H54 (cell line): ENCODE results near the gene TAS1R3.

ENCODE experiments used
- DNase-seq: peaks from one replicate; pipeline ENCODE4 v3.0.0; 2011; ENCODE audit warnings: low spot score, mixed read lengths; ENCODE audit not compliant: insufficient read length
- FAIRE-seq: peaks from 3 replicates; lab custom pipeline; 2011; peaks lifted over from hg19 to GRCh38; lab: Jason Lieb, UNC
- POLR2A ChIP-seq: IDR thresholded peaks from 2 replicates; pipeline ENCODE4 v1.6.1; 2011; ENCODE audit warnings: low read depth, mild to moderate bottlenecking, low read length

The TAS1R3 gene

GRCh38 chr1:1329304-1330210 lies 1.5 kb upstream of the TAS1R3 start:
- TF ChIP-seq POLR2A: no peak
- DNase-seq (no peak), FAIRE-seq (no peak)

GRCh38 chr1:1330366-1331067 lies 563 bp upstream of the TAS1R3 start:
- FAIRE-seq (no peak), DNase-seq (no peak)
- no peak for TF ChIP-seq POLR2A

DNA sequence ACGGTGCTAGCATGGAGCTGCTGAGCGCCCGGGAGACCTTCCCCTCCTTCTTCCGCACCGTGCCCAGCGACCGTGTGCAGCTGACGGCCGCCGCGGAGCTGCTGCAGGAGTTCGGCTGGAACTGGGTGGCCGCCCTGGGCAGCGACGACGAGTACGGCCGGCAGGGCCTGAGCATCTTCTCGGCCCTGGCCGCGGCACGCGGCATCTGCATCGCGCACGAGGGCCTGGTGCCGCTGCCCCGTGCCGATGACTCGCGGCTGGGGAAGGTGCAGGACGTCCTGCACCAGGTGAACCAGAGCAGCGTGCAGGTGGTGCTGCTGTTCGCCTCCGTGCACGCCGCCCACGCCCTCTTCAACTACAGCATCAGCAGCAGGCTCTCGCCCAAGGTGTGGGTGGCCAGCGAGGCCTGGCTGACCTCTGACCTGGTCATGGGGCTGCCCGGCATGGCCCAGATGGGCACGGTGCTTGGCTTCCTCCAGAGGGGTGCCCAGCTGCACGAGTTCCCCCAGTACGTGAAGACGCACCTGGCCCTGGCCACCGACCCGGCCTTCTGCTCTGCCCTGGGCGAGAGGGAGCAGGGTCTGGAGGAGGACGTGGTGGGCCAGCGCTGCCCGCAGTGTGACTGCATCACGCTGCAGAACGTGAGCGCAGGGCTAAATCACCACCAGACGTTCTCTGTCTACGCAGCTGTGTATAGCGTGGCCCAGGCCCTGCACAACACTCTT lies 1.1 kb downstream of the TAS1R3 start:
- no peak for TF ChIP-seq POLR2A
- DNase-seq (no peak), FAIRE-seq (no peak)

DNA sequence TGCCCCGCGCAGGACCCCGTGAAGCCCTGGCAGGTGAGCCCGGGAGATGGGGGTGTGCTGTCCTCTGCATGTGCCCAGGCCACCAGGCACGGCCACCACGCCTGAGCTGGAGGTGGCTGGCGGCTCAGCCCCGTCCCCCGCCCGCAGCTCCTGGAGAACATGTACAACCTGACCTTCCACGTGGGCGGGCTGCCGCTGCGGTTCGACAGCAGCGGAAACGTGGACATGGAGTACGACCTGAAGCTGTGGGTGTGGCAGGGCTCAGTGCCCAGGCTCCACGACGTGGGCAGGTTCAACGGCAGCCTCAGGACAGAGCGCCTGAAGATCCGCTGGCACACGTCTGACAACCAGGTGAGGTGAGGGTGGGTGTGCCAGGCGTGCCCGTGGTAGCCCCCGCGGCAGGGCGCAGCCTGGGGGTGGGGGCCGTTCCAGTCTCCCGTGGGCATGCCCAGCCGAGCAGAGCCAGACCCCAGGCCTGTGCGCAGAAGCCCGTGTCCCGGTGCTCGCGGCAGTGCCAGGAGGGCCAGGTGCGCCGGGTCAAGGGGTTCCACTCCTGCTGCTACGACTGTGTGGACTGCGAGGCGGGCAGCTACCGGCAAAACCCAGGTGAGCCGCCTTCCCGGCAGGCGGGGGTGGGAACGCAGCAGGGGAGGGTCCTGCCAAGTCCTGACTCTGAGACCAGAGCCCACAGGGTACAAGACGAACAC lies 1.8 kb downstream of the TAS1R3 start:
- no peak for TF ChIP-seq POLR2A
- DNase-seq (no peak), FAIRE-seq (no peak)

GRCh38 chr1:1333551-1334241 lies 2.6 kb downstream of the TAS1R3 start:
- no peak for TF ChIP-seq POLR2A
- no peak for FAIRE-seq
- no peak for DNase-seq

DNA sequence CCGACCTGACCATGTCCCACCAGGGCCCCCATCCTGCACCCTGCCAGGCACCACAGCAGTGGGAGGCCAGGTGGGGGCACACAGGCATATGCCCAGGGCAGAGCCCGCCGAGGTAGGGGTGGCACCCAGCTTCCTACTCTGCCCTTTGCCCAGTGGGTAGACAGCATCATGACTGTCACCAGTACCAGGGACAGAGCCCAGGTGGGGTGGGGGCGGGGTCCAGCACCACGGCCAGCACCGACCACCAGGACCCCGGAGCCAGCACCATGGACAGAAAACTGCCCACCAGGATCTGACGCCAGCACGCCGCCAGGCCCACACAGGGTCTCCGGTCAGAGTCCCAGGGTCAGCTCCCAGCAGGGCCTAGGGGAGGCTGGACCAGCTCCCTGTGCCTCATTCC lies 3.8 kb downstream of the TAS1R3 start:
- DNase-seq (no peak), FAIRE-seq (no peak)
- no peak for TF ChIP-seq POLR2A

- FAIRE-seq: no peak
Measured at GRCh38 chr1:1335283-1335682, 4.2 kb downstream of the TAS1R3 start.

GRCh38 chr1:1335792-1336248 lies 4.7 kb downstream of the TAS1R3 start:
- no peak for TF ChIP-seq POLR2A
- no peak for FAIRE-seq

More at GRCh38 chr1:1335283-1335682, 4.2 kb downstream of the TAS1R3 start:
- TF ChIP-seq POLR2A: no peak
- no peak for DNase-seq

GRCh38 chr1:1336446-1336845 lies 5.4 kb downstream of the TAS1R3 start:
- TF ChIP-seq POLR2A: no peak
- FAIRE-seq: no peak
- no peak for DNase-seq

More at GRCh38 chr1:1335792-1336248, 4.7 kb downstream of the TAS1R3 start:
- no peak for DNase-seq

GRCh38 chr1:1336931-1337792 lies 6.1 kb downstream of the TAS1R3 start:
- TF ChIP-seq POLR2A: no peak
- FAIRE-seq (no peak), DNase-seq (no peak)

- TF ChIP-seq POLR2A: no peak
- no peak for FAIRE-seq
- DNase-seq: no peak
Measured at GRCh38 chr1:1337793-1338147, 6.7 kb downstream of the TAS1R3 start.

- no peak for FAIRE-seq
- no peak for DNase-seq
- no peak for TF ChIP-seq POLR2A
Measured at GRCh38 chr1:1338278-1338677, 7.2 kb downstream of the TAS1R3 start.
